Ascending aorta (tissue), 2 donors: Measurements from ENCODE around the gene ERBB3. TPM values are rescaled to one million over a fixed set of nuclear protein-coding genes. Genes with fewer than 3 reads are reported as not detected.

Experiments used
- DNase-seq, 2 donors: peaks; one replicate each; pipeline ENCODE4 v3.0.0-alpha.2; 2019; ENCODE audit warnings: low spot score in 2 of 2
- H3K27ac ChIP-seq, 2 donors: fragments of 200-600 bp; sonication (generic); one replicate each; pipeline ENCODE4 v1.5.1; 2016 to 2017; ENCODE audit warnings: mild to moderate bottlenecking in 1 of 2
- H3K27me3 ChIP-seq: fragments of 200-600 bp; sonication (generic); one replicate; pipeline ENCODE4 v1.5.1; 2017
- H3K36me3 ChIP-seq, 2 donors: fragments of 200-600 bp; sonication (generic); one replicate each; pipeline ENCODE4 v1.5.1; 2016
- H3K4me1 ChIP-seq, 2 donors: fragments of 200-600 bp; sonication (generic); one replicate each; pipeline ENCODE4 v1.5.1; 2016 to 2017; ENCODE audit warnings: mild to moderate bottlenecking in 1 of 2
- H3K4me3 ChIP-seq, 2 donors: fragments of 200-600 bp; sonication (generic); one replicate each; pipeline ENCODE4 v1.5.1; 2016 to 2017; ENCODE audit warnings: mild to moderate bottlenecking in 1 of 2
- H3K9me3 ChIP-seq, 2 donors: fragments of 200-600 bp; sonication (generic); one replicate each; pipeline ENCODE4 v1.5.1; 2016
- intact Hi-C: fragments of 100-400 bp; cut with DNase I; formaldehyde crosslinking; loops from one replicate; pipeline ENCODE4 v1.15.1; 2023
- total RNA-seq: library from RNA; depleted of rRNA; stranded (reverse); fragments of >200 nt; gene quantifications from one replicate; pipeline ENCODE4 v1.1.0, GENCODE V29; 2016
- TF ChIP-seq, protein P1 (sequence below), 3 experiments: fragments of 200-600 bp in 2 of 3; fragments of 450-650 bp in 1 of 3; sonication (generic) in 2 of 3; IDR thresholded peaks; one replicate each; pipeline ENCODE4 v1.5.1; 2016 to 2019; ENCODE audit warnings: antibody characterized with exemption in 3 of 3, mild to moderate bottlenecking in 1 of 3, moderate library complexity in 1 of 3

Gene ERBB3
- total RNA-seq, 1 donor from 2014 or later = 3.2 TPM

DNA sequence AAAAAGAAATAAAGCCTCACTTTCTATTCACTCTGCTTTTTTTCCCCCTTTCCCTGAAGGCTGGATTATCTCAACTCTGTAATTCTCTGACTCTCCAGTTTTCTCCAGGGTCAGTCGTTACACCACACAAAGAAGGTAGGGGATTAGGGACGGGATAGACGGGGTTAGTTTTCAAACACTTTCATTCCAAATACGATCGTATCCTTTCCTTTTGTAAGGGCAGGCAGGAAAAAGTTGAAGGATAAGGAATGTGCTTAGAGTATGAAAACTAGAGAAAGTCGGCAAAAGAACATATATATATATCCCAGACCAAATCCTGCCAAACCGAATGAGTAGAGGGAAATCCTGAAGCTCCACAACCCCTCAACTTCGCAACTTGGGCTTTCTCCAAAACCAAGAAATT, 47.5 kb downstream of the ERBB3 start:
- H3K27ac ChIP-seq = peak overlapping the region; percentile 74 to 78
- H3K27me3 ChIP-seq = no peaks in the 10 kb centered on the region
- peak overlapping the region; percentile 49 to 61 for H3K4me3 ChIP-seq
- H3K9me3 ChIP-seq = no peaks in the 10 kb centered on the region
- intact Hi-C loops = loop anchor here (1.0 to 5.0 kb wide), 2 partner anchors 9 to 960 kb away; partner anchors contain the start of genes NAB2 and ZC3H10
- peaks cover 19 to 28% of the 10 kb centered on the region in 2 donors for H3K36me3 ChIP-seq
- H3K4me1 ChIP-seq = peaks cover 9 to 21% of the 10 kb centered on the region in 2 donors
- TF ChIP-seq, protein P1, sequence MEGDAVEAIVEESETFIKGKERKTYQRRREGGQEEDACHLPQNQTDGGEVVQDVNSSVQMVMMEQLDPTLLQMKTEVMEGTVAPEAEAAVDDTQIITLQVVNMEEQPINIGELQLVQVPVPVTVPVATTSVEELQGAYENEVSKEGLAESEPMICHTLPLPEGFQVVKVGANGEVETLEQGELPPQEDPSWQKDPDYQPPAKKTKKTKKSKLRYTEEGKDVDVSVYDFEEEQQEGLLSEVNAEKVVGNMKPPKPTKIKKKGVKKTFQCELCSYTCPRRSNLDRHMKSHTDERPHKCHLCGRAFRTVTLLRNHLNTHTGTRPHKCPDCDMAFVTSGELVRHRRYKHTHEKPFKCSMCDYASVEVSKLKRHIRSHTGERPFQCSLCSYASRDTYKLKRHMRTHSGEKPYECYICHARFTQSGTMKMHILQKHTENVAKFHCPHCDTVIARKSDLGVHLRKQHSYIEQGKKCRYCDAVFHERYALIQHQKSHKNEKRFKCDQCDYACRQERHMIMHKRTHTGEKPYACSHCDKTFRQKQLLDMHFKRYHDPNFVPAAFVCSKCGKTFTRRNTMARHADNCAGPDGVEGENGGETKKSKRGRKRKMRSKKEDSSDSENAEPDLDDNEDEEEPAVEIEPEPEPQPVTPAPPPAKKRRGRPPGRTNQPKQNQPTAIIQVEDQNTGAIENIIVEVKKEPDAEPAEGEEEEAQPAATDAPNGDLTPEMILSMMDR (IDR thresholded peaks at IDR 0.05) = no peak
- DNase-seq = no peak

DNA sequence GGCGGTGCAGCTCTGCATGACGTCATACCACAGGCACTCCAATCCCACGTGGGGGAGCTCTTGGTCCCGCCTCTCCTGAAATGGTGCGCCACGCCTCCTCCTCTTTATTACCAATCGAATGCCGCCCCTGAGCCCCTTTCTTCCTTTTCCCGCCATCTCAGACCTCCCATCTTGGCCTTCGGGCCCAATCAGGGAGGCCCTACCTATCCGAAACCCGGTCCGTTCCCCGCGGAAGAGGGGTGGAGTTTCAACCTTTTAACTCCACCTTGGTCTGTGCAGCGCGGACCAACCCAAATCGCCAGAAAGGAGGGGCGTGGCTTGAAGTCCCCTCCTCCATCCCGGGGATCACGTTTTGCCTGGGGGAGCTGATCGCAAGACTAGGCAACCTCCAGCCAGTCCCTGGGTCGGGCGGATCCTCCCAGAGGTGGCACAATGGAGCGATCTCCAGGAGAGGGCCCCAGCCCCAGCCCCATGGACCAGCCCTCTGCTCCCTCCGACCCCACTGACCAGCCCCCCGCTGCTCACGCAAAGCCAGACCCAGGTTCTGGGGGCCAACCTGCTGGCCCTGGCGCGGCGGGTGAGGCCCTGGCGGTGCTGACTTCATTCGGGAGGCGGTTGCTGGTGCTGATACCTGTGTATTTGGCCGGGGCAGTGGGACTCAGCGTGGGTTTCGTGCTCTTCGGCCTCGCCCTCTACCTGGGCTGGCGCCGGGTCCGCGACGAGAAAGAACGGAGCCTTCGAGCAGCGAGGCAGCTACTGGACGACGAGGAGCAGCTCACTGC, 48.1 kb downstream of the ERBB3 start, which contains the start of gene ESYT1:
Gene ESYT1 (plus strand): TSS at position 380 of the 782 bp plus-strand sequence. CDS start 53 bp downstream, at position 433.
- Histone ChIP-seq H3K9me3 (no peaks in the 10 kb centered on the region), H3K36me3 (peaks cover 25 to 28% of the 10 kb centered on the region in 2 donors), H3K27me3 (no peaks in the 10 kb centered on the region), H3K4me3 (peak within 1 kb of the TSS; percentile 73 to 80), H3K27ac (peak within 1 kb of the TSS; percentile 87 to 88), H3K4me1 (peaks cover 9 to 21% of the 10 kb centered on the region in 2 donors)
- TF ChIP-seq, protein P1 (IDR thresholded peaks at IDR 0.05) = no peak
- DNase-seq = peak; percentile 99 to 100
- intact Hi-C loops = loop anchor here (1.0 to 5.0 kb wide), 3 partner anchors 10 to 959 kb away; partner anchors contain the start of genes MYL6, NAB2 and ZC3H10

DNA sequence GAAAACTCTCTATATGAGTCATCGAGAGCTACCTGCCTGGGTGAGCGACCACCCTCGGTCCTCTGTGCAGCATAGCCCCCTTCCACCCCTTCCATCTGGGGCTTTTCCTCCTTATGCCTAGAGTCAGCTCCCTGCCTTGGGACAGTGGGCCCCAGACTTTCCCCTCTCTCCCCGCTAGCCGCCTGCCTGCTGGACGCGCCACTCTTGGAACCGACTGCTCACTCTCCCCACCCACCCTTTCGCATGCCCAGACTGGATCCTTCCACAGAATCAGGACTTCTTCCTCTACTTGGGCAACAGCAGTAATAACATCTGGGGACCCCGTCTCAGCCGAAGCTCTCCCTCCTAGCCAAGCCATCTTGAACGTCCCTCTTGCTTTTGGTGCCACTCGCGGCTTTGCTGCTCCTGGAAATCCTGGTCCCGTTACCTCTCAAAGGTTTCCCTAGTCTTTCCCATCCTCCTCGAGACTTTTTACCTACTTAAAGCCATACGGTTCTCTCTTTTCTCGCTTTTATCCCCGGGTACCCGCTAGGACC, 48.8 kb downstream of the ERBB3 start:
- Histone ChIP-seq H3K36me3 (peaks cover 32 to 34% of the 10 kb centered on the region in 2 donors), H3K27ac (peak overlapping the region; percentile 87 to 88), H3K27me3 (no peaks in the 10 kb centered on the region), H3K4me1 (peaks cover 9 to 21% of the 10 kb centered on the region in 2 donors), H3K9me3 (no peaks in the 10 kb centered on the region), H3K4me3 (peak overlapping the region; percentile 73 to 80)
- intact Hi-C loops = loop anchor here (1.0 to 5.0 kb wide), 2 partner anchors 30 to 959 kb away; partner anchors contain the start of genes MYL6 and NAB2
- no peak for DNase-seq
- TF ChIP-seq, protein P1 (IDR thresholded peaks at IDR 0.05) = no peak

DNA sequence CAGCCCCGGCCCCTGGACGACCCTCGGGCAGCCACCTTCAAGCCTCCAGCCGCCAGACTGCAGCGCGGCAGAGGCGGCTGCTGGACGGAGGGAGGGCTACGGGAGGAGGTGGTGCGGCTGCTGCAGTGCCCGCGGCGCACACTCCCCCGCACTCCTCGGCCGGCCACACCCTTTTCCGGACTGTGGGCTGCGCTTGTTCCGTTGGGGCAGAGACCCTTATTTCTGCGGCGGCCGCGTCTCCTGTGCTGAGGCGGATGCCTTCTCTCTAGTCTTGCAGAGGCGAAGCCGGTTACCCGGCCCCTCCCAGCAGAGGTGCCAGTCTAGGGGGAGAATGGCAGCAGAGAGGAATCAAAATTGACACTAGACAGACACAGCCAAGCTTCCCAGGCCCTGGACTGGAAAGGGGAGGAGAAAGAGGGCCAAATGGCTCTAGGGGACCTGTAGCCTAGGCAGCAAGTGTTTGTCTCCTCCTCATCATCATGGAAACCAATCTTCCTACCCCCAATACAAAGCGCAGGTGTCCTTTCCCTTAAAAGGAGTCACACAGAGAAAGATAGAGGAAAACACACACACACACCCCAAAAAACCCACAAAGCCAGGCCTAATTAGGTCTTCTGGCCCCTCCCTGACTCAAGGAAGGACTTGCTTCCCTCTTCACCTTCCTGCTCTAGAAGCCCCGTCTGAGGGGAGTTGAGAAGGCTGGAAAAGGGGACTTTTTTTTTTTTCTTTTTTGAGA, 49.4 kb downstream of the ERBB3 start:
- Histone ChIP-seq H3K36me3 (peaks cover 37 to 38% of the 10 kb centered on the region in 2 donors), H3K9me3 (no peaks in the 10 kb centered on the region), H3K27me3 (no peaks in the 10 kb centered on the region), H3K4me1 (peaks cover 9 to 21% of the 10 kb centered on the region in 2 donors), H3K4me3 (peak overlapping the region; percentile 73 to 80), H3K27ac (peak overlapping the region; percentile 87 to 88)
- TF ChIP-seq, protein P1 (IDR thresholded peaks at IDR 0.05) = no peak
- intact Hi-C loops = loop anchor here (5.0 kb wide), 1 partner anchor 958 kb away; the partner anchor contains the start of gene NAB2
- DNase-seq = peak in 1 of 2 donors; percentile 83

DNA sequence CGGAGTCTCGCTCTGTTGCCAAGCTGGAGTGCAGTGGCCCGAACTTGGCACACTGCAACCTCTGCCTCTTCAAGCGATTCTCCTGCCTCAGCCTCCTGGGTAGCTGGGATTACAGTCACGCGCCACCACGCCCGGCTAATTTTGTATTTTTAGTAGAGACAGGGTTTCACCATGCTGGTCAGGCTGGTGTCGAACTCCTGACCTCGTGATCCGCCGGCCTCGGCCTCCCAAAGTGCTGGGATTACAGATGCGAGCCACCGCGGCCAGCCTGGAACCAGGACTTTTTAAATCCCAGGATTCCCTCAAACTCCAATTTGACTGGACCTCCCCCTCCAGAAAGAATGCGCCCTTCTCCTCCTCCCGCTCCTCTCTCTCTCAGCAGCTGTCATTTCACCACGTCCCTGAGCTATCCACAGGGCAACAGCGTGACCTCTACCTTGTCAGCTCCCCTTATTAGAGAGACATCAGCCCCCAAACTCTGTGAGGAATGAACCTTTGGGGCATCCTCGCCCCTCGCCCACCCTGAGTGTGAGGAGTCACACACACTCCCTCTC, 50.1 kb downstream of the ERBB3 start:
- no peak for DNase-seq
- Histone ChIP-seq H3K36me3 (peaks cover 42 to 45% of the 10 kb centered on the region in 2 donors), H3K4me1 (peaks cover 9 to 21% of the 10 kb centered on the region in 2 donors), H3K27me3 (no peaks in the 10 kb centered on the region), H3K4me3 (peak overlapping the region; percentile 73 to 80), H3K27ac (peak overlapping the region; percentile 87 to 88), H3K9me3 (no peaks in the 10 kb centered on the region)
- TF ChIP-seq, protein P1 (IDR thresholded peaks at IDR 0.05) = no peak
- intact Hi-C loops = loop anchor here (5.0 kb wide), 1 partner anchor 957 kb away; the partner anchor contains the start of gene NAB2
